HEK293 (cell line): Measurements from ENCODE around the gene CC2D1B.
A peak's percentile ranks its signal among the peaks of the same experiment; 100 is the strongest.

Experiments used
- CTCF ChIA-PET: fragments of 350-600 bp; formaldehyde crosslinking; extraction: SDS; loops from one replicate; lab custom pipeline; 2021; ENCODE audit warnings: antibody characterized with exemption; lab: Yijun Ruan, JAX
- POLR2A ChIA-PET: fragments of 300-600 bp; formaldehyde crosslinking; extraction: SDS; loops from one replicate; lab custom pipeline; 2020; ENCODE audit warnings: antibody characterized with exemption, inconsistent platforms; lab: Yijun Ruan, JAX
- H3K27ac ChIP-seq: fragments of 200-500 bp; sonication (Bioruptor generic); 2 replicates; pipeline ENCODE4 v1.5.1; 2014; ENCODE audit warnings: low read depth, low read length, control low read depth, inconsistent platforms; ENCODE audit errors: extremely low read depth
- H3K36me3 ChIP-seq, 2 experiments: fragments of 200-500 bp in 1 of 2; sonication (Bioruptor generic) in 1 of 2; 1 replicate in 1 of 2; 2 replicates in 1 of 2; pipeline ENCODE4 v1.5.1; 2014 to 2017; ENCODE audit warnings: inconsistent platforms in 2 of 2, low read length in 2 of 2; ENCODE audit not compliant: control insufficient read depth in 2 of 2, insufficient read depth in 1 of 2
- H3K4me1 ChIP-seq: fragments of 200-500 bp; sonication (Bioruptor generic); 2 replicates; pipeline ENCODE4 v1.5.1; 2014; ENCODE audit warnings: mild to moderate bottlenecking, low read length, inconsistent platforms; ENCODE audit not compliant: control insufficient read depth, insufficient read depth
- H3K4me3 ChIP-seq: 2 replicates; pipeline ENCODE4 v1.5.1; 2011; ENCODE audit warnings: low read depth, mild to moderate bottlenecking, control low read depth, low read length, moderate library complexity
- H3K9me3 ChIP-seq: fragments of 200-500 bp; sonication (Bioruptor generic); 2 replicates; pipeline ENCODE4 v1.5.1; 2014; ENCODE audit warnings: low read depth, low read length, inconsistent platforms; ENCODE audit not compliant: control insufficient read depth, insufficient read depth
- BCL6B ChIP-seq: fragments of 450-650 bp; formaldehyde crosslinking; IDR thresholded peaks from 2 replicates; pipeline ENCODE4 v1.5.1; 2017; ENCODE audit warnings: missing biosample characterization, missing genetic modification characterization
- KLF1 ChIP-seq: fragments of 450-650 bp; formaldehyde crosslinking; IDR thresholded peaks from 2 replicates; pipeline ENCODE4 v1.5.1; 2016; ENCODE audit warnings: missing biosample characterization, missing genetic modification characterization
- KLF17 ChIP-seq: fragments of 450-650 bp; formaldehyde crosslinking; IDR thresholded peaks from 2 replicates; pipeline ENCODE4 v1.5.1; 2016; ENCODE audit warnings: missing biosample characterization, missing genetic modification characterization
- ZFHX2 ChIP-seq: fragments of 450-650 bp; formaldehyde crosslinking; conservative IDR thresholded peaks from 2 replicates; pipeline ENCODE4 v1.5.1; 2016; ENCODE audit warnings: missing biosample characterization, missing genetic modification characterization
- ZNF501 ChIP-seq: fragments of 450-650 bp; formaldehyde crosslinking; IDR thresholded peaks from 2 replicates; pipeline ENCODE4 v1.5.1; 2016; ENCODE audit warnings: missing biosample characterization, missing genetic modification characterization
- ZNF514 ChIP-seq: fragments of 450-650 bp; formaldehyde crosslinking; IDR thresholded peaks from 2 replicates; pipeline ENCODE4 v1.5.1; 2016; ENCODE audit warnings: missing biosample characterization, missing genetic modification characterization
- ZNF518A ChIP-seq: fragments of 450-650 bp; formaldehyde crosslinking; conservative IDR thresholded peaks from 2 replicates; pipeline ENCODE4 v1.5.1; 2016; ENCODE audit warnings: low read depth, missing biosample characterization, missing genetic modification characterization
- ZNF555 ChIP-seq: fragments of 450-650 bp; formaldehyde crosslinking; conservative IDR thresholded peaks from 2 replicates; pipeline ENCODE4 v1.5.1; 2017; ENCODE audit warnings: missing biosample characterization, mild to moderate bottlenecking, missing genetic modification characterization, inconsistent platforms
- ZNF600 ChIP-seq: fragments of 450-650 bp; formaldehyde crosslinking; IDR thresholded peaks from 2 replicates; pipeline ENCODE4 v1.5.1; 2016; ENCODE audit warnings: missing biosample characterization, missing genetic modification characterization
- ZNF621 ChIP-seq: fragments of 450-650 bp; formaldehyde crosslinking; IDR thresholded peaks from 2 replicates; pipeline ENCODE4 v1.5.1; 2017; ENCODE audit warnings: missing biosample characterization, missing genetic modification characterization
- ZNF645 ChIP-seq: fragments of 450-650 bp; formaldehyde crosslinking; IDR thresholded peaks from 2 replicates; pipeline ENCODE4; 2016; ENCODE audit warnings: missing biosample characterization, missing genetic modification characterization
- ZNF654 ChIP-seq: fragments of 450-650 bp; formaldehyde crosslinking; IDR thresholded peaks from 2 replicates; pipeline ENCODE4 v1.5.1; 2016; ENCODE audit warnings: low read depth, missing biosample characterization, missing genetic modification characterization
- ZNF76 ChIP-seq: fragments of 450-650 bp; formaldehyde crosslinking; IDR thresholded peaks from 2 replicates; pipeline ENCODE4; 2016; ENCODE audit warnings: low read depth, missing biosample characterization, missing genetic modification characterization, borderline replicate concordance
- ZNF785 ChIP-seq: fragments of 450-650 bp; formaldehyde crosslinking; IDR thresholded peaks from 2 replicates; pipeline ENCODE4 v1.5.1; 2016; ENCODE audit warnings: missing biosample characterization, missing genetic modification characterization
- ZNF843 ChIP-seq: fragments of 450-650 bp; formaldehyde crosslinking; IDR thresholded peaks from 2 replicates; pipeline ENCODE4 v1.5.1; 2016; ENCODE audit warnings: missing biosample characterization, missing genetic modification characterization
- ZSCAN16 ChIP-seq: fragments of 450-650 bp; formaldehyde crosslinking; IDR thresholded peaks from 2 replicates; pipeline ENCODE4 v1.5.1; 2016; ENCODE audit warnings: missing biosample characterization, missing genetic modification characterization
- ZSCAN4 ChIP-seq: fragments of 450-650 bp; formaldehyde crosslinking; IDR thresholded peaks from 2 replicates; pipeline ENCODE4 v1.5.1; 2017; ENCODE audit warnings: missing biosample characterization, missing genetic modification characterization
- TF ChIP-seq, protein P1 (sequence below): fragments of 450-650 bp; formaldehyde crosslinking; optimal IDR thresholded peaks from 2 replicates; pipeline ENCODE3; 2016; ENCODE audit warnings: missing biosample characterization, mild to moderate bottlenecking, missing genetic modification characterization

Gene CC2D1B

GRCh38 chr1:52400131-52400530 lies 34.1 kb upstream of the CC2D1B start (continued):
- TF ChIP-seq ZNF518A (tag by site-specific recombination) (no peak), ZNF600 (tag by site-specific recombination) (no peak), ZNF621 (tag by site-specific recombination) (no peak), ZNF501 (tag by site-specific recombination) (no peak), ZNF555 (no peak), ZNF645 (no peak), ZSCAN16 (tag by site-specific recombination) (no peak), ZNF654 (no peak), BCL6B (tag by site-specific recombination) (no peak), ZNF785 (no peak), KLF1 (tag by site-specific recombination) (no peak), ZFHX2 (tag by site-specific recombination) (no peak), ZNF514 (tag by site-specific recombination) (no peak), ZNF76 (no peak)
- TF ChIP-seq, protein P1, sequence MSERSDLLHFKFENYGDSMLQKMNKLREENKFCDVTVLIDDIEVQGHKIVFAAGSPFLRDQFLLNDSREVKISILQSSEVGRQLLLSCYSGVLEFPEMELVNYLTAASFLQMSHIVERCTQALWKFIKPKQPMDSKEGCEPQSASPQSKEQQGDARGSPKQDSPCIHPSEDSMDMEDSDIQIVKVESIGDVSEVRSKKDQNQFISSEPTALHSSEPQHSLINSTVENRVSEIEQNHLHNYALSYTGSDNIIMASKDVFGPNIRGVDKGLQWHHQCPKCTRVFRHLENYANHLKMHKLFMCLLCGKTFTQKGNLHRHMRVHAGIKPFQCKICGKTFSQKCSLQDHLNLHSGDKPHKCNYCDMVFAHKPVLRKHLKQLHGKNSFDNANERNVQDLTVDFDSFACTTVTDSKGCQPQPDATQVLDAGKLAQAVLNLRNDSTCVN (tag by site-specific recombination) = no peak

DNA sequence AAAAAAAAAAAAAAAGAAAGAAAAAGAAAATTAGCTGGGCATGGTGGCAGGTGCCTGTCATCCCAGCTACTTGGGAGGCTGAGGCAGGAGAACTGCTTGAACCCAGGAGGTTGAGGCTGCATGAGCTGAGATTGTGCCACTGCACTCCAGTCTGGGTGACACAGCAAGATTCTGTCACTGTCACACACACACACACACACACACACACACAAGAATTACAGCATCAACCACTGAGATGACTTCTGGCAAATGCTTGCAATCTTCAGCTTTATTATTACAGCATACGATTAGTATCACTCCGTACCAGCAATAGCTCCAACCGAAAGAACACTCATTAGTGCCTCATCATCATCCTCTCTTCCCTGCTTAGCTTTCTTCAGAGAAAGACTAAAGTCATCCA lies 33.6 kb upstream of the CC2D1B start:
- Histone ChIP-seq H3K27ac (no peak overlapping the region), H3K9me3 (no peaks in the 10 kb centered on the region), H3K4me3 (no peak overlapping the region), H3K4me1 (no peaks in the 10 kb centered on the region), H3K36me3 (peaks cover 14 to 69% of the 10 kb centered on the region in 2 experiments; a peak in 2 of 3 replicates)
- TF ChIP-seq KLF17 (tag by site-specific recombination) = no peak
- TF ChIP-seq ZSCAN4 (tag by site-specific recombination) = peak; percentile 29; the same call in 1 of the 2 replicates
- TF ChIP-seq ZNF843 (tag by site-specific recombination) = no peak
- ChIA-PET POLR2A (interaction anchor here (0.7 to 1.1 kb wide), 2 partner anchors 8 to 682 kb away, joined by 3 read pairs; no protein-coding TSS in a partner anchor), CTCF (interaction anchor here (0.7 kb wide), 1 partner anchor 63 kb away, joined by 3 read pairs; no protein-coding TSS in a partner anchor)
